ENCODE data around the gene HOOK2.

Gene HOOK2

DNA sequence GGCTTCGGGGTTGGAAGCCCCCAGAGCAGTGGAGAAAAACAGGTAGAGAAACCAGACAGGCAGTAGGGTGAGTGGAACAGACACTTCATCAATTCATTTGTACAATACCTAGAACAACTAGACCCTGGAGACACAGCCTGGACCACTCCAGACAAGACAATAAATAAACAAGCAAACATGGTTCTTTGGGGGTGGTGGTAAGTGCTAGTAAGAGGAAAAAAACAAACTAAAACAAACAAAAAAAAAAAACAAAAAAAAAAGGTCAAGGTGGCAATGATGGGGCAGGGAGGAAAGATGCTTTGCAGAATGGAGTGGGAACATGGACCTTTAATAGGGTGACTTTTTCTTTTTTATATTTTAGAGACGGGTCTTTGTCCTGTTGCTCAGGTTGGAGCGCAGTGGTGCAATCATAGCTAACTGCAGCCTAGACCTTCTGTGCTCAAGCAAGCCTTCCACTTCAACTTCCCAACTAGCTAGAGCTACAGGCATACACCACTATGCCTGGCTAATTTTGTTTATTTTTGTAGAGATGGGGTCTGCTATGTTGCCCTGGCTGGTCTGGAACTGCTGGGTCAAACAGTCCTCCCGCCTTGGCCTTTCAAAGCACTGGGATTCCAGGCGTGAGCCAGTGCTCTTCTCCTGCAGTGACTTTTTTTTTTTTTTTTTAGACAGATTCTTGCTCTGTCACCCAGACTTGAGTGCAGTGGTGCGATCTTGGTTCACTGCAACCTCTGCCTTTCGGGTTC is 19.0 kb upstream of the HOOK2 start:
- DNase-seq (ENCODE audit: low read depth in 2 of 2, low spot score in 1 of 2): no peak

DNA sequence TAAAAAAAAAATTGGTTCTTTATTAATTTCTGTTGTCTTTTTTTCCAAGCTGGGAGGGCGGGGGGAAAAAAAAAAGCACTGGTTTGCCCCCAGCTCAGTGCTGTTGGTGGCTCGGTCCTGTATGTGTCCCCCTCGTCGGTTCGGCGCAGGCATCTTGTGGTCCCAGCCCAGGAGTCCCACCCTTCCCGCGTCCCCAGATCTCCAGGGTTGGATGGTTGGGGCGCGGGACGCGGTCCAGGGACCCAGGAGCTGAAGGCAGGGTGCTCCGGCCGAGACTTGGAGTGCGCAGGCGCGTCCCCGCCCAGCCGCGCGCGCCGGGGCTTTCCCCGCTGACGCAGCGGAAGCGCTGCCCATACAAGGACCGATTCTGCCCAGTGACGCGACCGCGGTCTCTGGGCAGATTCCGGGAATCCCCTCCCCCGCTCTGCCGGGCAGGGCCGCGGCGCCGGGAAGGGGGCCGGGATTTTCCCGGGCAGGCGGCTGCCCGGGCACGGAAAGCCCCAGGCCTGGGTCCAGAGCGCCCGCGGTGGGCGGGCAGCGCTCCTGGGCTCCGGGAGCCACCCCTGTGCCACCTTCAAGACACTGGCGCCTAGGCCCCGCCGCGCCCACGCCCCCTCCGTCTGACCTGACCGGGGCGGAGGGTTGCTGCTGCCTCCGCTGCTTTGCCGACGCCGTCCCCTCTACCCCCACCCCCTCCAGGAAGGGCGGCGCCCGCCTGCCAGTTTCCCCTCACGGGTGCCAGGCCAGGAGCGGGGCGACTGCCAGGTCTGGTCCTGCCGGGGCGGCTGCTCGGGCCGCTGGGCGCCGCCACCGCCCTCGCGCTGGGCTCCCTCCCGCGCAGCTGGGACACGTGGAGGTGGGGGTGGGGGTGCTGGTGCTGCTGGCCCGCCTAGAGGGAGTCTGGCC is 18.2 kb upstream of the HOOK2 start:
- DNase-seq (ENCODE audit: low read depth in 2 of 2, low spot score in 1 of 2): peak; percentile 87 to 88

DNA sequence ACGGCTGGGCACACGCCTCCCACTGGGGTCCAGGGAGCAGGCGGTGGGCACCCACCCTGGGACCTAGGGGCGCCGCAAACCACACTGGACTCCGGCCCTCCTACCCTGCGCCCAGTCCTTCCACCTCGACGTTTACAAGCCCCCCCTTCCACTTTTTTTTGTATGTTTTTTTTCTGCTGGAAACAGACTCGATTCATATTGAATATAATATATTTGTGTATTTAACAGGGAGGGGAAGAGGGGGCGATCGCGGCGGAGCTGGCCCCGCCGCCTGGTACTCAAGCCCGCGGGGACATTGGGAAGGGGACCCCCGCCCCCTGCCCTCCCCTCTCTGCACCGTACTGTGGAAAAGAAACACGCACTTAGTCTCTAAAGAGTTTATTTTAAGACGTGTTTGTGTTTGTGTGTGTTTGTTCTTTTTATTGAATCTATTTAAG is 17.5 kb upstream of the HOOK2 start:
- DNase-seq (ENCODE audit: low read depth in 2 of 2, low spot score in 1 of 2): no peak

DNA sequence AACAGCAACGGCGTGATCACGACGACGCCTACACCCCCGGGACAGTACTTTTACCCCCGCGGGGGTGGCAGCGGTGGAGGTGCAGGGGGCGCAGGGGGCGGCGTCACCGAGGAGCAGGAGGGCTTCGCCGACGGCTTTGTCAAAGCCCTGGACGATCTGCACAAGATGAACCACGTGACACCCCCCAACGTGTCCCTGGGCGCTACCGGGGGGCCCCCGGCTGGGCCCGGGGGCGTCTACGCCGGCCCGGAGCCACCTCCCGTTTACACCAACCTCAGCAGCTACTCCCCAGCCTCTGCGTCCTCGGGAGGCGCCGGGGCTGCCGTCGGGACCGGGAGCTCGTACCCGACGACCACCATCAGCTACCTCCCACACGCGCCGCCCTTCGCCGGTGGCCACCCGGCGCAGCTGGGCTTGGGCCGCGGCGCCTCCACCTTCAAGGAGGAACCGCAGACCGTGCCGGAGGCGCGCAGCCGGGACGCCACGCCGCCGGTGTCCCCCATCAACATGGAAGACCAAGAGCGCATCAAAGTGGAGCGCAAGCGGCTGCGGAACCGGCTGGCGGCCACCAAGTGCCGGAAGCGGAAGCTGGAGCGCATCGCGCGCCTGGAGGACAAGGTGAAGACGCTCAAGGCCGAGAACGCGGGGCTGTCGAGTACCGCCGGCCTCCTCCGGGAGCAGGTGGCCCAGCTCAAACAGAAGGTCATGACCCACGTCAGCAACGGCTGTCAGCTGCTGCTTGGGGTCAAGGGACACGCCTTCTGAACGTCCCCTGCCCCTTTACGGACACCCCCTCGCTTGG is 16.9 kb upstream of the HOOK2 start:
- DNase-seq (ENCODE audit: low read depth in 2 of 2, low spot score in 1 of 2): peak in 1 of 2 donors; percentile 53

DNA sequence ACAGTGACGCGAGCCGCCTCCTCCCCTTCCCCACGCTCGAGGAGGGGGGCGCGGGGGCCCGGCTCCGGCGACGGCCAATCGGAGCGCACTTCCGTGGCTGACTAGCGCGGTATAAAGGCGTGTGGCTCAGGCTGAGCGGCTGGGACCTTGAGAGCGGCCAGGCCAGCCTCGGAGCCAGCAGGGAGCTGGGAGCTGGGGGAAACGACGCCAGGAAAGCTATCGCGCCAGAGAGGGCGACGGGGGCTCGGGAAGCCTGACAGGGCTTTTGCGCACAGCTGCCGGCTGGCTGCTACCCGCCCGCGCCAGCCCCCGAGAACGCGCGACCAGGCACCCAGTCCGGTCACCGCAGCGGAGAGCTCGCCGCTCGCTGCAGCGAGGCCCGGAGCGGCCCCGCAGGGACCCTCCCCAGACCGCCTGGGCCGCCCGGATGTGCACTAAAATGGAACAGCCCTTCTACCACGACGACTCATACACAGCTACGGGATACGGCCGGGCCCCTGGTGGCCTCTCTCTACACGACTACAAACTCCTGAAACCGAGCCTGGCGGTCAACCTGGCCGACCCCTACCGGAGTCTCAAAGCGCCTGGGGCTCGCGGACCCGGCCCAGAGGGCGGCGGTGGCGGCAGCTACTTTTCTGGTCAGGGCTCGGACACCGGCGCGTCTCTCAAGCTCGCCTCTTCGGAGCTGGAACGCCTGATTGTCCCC is 16.1 kb upstream of the HOOK2 start, which contains the start of gene JUNB:
Gene JUNB, plus strand, starts transcription at position 142 of the 706 bp plus-strand sequence. Its CDS starts 286 bp downstream, at position 428.
- peak; percentile 95 to 96 for DNase-seq (ENCODE audit: low read depth in 2 of 2, low spot score in 1 of 2)

DNA sequence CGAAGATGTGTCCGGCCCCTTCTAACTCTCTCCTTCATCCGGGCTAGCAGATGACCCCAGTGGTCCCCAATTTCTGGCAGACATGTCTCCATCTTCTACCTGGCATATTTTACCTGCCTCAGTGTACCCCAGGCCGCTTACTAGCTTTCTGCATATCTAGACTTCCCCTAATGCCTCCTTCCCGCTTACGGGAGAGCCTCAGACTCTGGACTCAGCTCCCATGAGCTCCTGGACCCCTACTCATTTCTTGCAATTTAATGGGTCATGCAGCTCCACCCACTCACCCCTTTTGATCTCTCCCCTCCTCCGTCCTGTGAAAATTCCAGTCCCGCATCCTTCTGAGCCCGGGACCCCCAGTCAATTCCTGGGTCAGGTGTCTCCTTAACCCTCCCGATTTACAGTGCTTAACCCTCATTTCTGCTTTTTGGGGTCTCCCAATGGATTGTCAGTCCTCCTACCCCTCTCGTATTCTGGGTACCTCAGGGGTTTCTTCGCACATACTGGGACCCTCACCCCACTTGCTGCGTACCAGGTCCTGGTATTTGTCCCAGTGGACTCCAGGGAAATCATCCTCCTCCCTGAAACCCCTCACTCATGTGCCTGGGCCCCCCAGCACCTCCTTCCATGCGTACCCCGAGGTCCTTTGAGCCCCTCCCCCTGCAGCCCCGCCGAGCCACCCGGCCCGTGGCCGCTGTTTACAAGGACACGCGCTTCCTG is 15.4 kb upstream of the HOOK2 start:
- DNase-seq (ENCODE audit: low read depth in 2 of 2, low spot score in 1 of 2): no peak

DNA sequence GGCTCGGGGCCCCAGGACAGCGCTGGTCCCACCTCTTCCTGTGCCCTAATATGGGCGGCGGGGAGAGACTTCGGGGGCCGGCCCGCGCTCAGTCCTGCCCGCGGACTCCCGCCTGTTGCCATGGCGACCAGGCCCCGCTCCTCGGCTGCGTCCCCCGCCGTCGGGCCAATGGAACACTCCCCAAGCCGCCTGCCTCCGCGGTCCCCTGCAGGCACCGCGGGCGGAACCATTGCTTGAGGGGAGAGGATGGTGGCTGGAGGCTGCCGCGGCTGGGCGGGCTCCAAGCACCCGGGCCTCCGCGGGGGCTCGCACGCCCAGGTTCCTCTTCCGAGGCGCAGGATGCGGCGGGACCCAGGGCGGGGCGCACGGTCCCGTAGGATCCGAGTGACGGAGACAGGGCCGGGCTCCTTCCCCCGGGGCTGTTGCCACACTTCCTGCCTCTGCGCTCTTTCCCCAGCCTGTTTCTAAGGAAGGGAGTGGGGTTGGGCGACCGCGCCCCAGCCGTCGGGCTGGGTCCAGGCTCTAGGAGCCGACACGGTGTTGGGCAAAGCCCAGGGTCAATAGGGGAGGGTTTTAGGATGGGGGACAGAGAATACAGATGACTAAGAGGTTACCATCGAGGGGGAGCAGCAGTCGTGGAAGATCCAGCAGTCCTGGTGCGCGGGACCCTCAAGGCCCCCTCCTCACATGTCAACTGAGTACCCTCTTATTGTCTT is 14.7 kb upstream of the HOOK2 start:
- DNase-seq (ENCODE audit: low read depth in 2 of 2, low spot score in 1 of 2): peak; percentile 84

DNA sequence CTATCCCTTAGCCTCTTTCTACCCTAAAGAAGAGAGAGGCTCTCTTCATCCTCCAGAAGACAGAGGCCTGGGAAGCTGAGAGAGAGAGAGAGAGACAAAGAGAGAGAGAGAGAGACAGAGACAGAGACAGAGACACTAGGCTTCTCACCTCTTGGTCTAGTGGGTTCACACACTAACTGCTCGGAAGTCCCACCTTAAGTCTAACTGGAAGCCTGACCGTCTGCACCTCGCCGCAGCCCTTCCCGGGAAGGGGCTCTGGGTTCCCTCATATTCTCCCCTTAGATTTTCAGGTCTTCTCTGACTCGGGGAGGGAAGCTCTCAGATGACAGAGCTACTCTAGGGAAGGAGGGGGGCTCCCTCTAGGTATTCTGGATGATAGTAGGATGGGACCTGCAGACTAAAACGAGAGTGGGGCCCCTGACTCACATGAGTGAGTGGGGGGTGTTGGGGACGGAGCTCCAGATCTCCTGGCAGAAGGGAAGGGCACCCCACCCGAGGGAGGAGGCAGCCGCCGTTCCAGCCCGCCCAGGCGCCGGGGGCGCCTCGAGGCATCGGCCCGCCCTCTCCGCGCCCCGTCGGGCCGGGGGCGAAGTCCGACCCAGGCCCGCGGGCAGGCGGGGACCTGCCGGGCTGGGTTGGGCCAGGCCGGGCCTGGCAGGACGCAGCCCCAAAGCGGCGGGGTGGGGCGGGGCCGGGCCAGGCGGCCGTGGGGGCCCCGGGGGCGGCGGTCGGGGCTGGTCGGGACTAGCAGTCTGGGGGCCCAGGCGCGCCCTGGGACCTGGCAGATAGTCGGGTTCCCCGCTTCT is 13.9 kb upstream of the HOOK2 start:
- no peak for DNase-seq (ENCODE audit: low read depth in 2 of 2, low spot score in 1 of 2)

DNA sequence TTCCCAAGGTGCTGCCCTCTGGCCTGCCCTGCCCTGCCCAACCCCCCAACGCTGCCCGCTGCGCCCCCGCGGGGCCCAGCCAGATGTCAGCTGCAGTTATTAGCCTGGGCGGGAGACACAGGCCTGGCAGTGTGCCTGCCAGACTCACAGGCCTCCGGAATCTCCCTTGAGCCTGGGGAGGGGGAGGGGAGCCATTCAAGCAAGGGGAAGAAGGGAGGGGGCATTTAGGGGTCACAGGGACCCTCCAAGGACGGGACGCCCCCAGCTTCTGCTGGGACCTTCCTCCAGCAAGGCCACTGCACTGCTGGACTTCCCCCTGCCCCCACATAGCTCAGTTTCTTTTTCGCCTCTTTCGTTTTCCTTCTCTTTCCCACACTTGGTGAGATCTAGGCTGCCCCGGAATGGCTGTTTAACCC is 13.3 kb upstream of the HOOK2 start:
- DNase-seq (ENCODE audit: low read depth in 2 of 2, low spot score in 1 of 2): no peak

DNA sequence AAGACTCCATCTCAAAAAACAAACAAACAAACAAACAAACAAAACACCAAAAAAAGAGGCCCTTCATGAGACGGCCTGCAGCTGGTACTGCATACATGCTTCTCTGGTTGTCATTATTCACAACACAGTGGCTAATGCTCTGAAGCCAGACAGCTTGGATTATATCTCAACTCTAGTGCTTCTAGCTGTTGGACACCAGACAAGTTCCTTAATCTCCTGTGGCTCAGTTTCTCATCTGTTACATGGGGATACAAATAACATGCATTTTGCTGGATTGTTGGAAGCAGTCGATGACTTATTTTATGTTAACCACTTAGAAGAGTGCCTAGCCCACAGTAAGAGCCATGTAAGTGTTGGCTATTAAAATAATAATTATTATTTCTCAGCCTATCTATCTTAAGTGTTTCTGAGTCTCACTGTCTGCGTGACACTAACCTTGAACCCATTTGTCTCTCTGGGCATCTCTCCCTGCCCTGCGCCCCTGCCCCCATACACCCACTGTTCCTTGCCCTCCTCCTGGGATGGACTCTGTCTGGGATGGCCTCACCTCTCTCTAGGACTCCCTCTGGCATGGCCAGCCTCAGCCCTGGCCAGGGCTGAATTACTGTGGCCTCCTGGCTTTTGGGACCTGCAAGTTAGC is 12.8 kb upstream of the HOOK2 start:
- no peak for DNase-seq (ENCODE audit: low read depth in 2 of 2, low spot score in 1 of 2)

DNA sequence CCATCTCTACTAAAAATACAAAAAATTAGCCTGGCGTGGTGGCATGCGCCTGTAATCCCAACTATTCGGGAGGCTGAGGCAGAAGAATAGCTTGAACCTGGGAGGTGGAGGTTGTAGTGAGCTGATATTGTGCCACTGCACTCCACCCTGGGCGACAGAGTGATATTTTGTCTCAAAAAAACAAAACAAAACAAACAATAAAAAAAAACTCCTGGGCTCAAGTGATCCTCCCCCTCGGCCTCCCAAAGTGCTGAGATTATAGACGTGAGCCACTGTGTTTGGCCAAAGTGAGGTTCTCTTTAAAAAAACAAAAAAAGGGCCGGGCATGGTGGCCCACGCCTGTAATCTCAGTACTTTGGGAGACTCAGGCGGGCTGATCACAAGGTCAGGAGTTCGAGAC is 12.1 kb upstream of the HOOK2 start:
- no peak for DNase-seq (ENCODE audit: low read depth in 2 of 2, low spot score in 1 of 2)

DNA sequence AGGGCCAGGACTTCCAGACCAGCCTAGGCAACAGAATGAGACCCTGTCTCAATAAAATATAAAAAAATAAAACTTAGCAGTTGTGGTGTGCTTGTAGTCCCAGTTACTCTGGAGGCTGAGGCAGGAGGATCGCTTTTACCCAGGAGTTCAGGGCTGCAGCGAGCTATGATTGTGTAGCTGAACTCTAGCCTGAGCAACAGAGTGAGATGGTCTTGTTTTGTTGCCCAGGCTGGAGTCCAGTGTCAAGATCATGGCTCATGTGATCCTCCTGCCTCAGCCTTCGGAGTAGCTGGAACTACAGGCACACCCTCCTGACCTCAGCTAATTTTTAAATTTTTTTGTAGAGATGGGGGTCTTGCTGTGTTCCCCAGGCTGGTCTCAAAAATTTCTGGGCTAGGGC is 11.6 kb upstream of the HOOK2 start:
- DNase-seq (ENCODE audit: low read depth in 2 of 2, low spot score in 1 of 2): no peak

DNA sequence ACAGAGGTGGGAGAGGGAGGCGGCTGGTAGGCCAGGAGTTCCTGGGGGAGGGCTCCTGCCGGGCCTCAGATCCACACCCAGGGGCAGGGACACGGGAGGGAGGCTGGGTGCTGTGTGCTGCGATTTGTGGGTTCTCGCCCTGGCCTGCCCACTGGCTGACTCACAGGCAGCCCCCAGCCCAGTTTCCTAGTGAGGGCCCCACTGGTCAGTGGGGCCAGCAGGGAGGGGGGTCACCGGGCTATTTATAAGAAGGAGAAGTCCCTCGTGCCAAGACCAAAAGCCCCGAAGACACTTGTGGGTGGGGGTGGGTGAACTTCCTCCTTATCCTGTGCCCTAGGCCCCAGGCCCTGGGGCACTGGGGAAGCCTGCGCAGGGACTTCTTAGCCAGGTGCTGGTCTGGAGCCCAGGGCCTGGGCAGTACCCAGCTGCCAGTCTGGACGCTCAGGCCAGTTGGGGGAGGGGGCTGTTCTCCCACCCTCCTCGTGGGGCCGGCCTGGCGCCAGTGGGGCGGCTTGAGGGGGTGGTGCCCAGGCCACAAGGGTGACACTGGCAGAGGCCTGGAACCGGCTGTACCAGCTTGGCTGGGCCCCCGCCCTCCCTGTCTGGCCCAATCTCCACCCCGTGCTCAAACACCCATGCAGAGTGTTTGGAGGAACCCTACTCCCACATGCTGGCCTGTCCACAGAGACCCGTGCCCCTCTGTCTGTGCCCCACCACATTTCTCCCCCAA is 11.0 kb upstream of the HOOK2 start:
- no peak for DNase-seq (ENCODE audit: low read depth in 2 of 2, low spot score in 1 of 2)

DNA sequence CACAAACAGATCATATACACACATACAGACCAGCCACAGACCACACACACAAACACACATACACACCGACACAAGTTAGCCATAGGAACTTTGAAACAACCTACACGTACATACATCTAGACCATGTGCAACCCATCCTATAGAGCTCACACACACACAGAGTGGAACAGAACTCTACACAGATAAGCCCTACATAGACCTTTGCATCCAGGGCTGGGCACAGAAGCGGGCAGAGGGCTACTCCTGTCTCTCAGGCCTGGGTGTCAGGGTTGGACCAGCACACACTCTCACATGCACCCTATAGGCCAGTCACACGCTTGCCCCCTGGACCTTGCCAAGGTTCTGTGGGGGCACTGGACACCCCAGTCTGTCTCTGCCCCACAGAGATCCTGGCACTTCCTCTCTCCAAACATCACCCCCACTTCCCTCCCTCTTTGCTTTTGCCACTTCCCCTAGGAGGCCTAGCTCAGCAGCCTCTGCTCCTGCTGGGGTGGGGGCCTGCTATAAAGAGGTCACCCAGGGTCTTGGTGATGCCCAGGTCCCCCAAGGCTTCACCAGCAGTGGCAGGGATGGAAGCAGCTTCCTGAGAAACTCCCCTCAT is 10.2 kb upstream of the HOOK2 start:
- DNase-seq (ENCODE audit: low read depth in 2 of 2, low spot score in 1 of 2): no peak

DNA sequence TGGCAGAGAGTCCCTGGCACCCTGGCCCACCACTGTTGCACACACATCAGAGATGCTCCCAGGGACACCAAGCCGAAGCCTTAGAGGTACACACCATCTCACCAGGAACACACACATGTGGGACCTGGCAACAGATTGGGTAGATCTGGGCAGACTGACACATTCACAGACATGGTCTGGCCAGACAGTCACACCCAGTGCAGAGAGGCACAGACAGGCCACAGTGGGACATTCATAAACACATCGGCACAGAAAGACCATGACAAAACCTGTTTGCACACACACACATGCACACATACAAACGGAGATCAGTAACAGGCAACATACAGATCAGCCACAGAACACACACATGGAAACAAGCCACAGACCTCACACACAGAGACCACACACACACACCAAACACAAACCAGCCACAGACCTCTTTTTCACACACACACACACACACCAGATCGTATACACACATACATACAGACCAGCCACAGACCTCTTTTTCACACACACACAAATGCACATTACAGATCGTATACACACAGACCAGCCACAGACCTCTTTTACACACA is 9.6 kb upstream of the HOOK2 start:
- DNase-seq (ENCODE audit: low read depth in 2 of 2, low spot score in 1 of 2): no peak

DNA sequence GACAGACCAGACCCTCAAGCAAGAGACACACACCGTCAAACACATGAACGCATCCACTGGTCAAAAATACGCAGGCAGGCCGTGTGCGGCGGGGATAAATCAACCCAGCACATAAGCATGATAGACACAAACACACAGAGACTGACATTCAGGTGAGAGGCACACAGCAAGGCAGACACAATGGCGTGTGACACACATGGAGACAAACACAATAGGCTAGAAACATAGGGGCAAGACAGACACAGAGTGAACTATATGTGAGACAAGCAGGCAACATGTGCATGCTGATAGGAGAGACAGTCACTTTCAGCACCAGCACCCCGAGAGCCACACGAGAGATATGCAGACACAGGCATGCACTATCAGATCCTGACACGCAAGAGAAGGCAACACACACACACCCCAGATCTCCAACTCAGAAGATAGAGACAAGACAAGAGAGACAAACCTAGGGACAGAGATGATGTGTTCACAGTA is 9.1 kb upstream of the HOOK2 start:
- no peak for DNase-seq (ENCODE audit: low read depth in 2 of 2, low spot score in 1 of 2)
